IMR-90 (cell line): ENCODE results near the gene GPR157. TPM values are rescaled to one million over a fixed set of nuclear protein-coding genes. Genes with fewer than 3 reads are reported as not detected.

ENCODE experiments used
- ATAC-seq: fragments of 200-7000 bp; cut with Tn5 transposase; 2 replicates; pipeline ENCODE4 v1.9.1; 2020; ENCODE audit warnings: low read depth, mild to moderate bottlenecking, moderate library complexity
- BruUV-seq: library from RNA; stranded (reverse); fragments of 400-500 nt; replicated peaks from 2 replicates; lab custom pipeline; 2021; lab: Mats Ljungman, UMichigan
- CTCF ChIA-PET: fragments of 300-600 bp; formaldehyde crosslinking; extraction: SDS; loops from one replicate; lab custom pipeline; 2021; ENCODE audit warnings: antibody characterized with exemption; lab: Yijun Ruan, JAX
- POLR2A ChIA-PET: fragments of 300-600 bp; sonication (Branson Sonifier 250); formaldehyde crosslinking; loops from one replicate; lab custom pipeline; 2022; ENCODE audit warnings: antibody characterized with exemption; ENCODE audit not compliant: unreplicated experiment; lab: Charles Lee
- DNase-seq: peaks from one replicate; pipeline ENCODE4 v3.0.0; 2013
- H2AFZ ChIP-seq: replicated peaks from 2 replicates; pipeline ENCODE3; 2013; ENCODE audit warnings: low read length, mild to moderate bottlenecking; ENCODE audit not compliant: poor library complexity
- H2AK5ac ChIP-seq: 2 replicates; pipeline ENCODE4 v1.6.1; 2013; ENCODE audit warnings: low read depth, low read length, inconsistent platforms
- H2AK9ac ChIP-seq: replicated peaks from 2 replicates; pipeline ENCODE3; 2013; ENCODE audit warnings: mild to moderate bottlenecking, low read depth, low read length, moderate library complexity; ENCODE audit not compliant: poor library complexity
- H2BK120ac ChIP-seq: 2 replicates; pipeline ENCODE4 v1.6.1; 2013; ENCODE audit warnings: low read depth, low read length, inconsistent platforms
- H2BK15ac ChIP-seq: 3 replicates; pipeline ENCODE4 v1.6.1; 2013; ENCODE audit warnings: low read depth, low read length, inconsistent platforms
- H2BK20ac ChIP-seq: 2 replicates; pipeline ENCODE4 v1.6.1; 2013; ENCODE audit warnings: low read depth, mild to moderate bottlenecking, inconsistent platforms, low read length, moderate library complexity
- H2BK5ac ChIP-seq: 2 replicates; pipeline ENCODE4 v1.6.1; 2013; ENCODE audit warnings: mild to moderate bottlenecking, low read depth, low read length, inconsistent platforms; ENCODE audit not compliant: poor library complexity, severe bottlenecking
- H3K14ac ChIP-seq: replicated peaks from 2 replicates; pipeline ENCODE4 v1.6.1; 2013; ENCODE audit warnings: low read depth, low read length, inconsistent platforms
- H3K18ac ChIP-seq: 2 replicates; pipeline ENCODE4 v1.6.1; 2013; ENCODE audit warnings: low read depth, low read length, control low read depth
- H3K23ac ChIP-seq: 2 replicates; pipeline ENCODE4 v1.6.1; 2013; ENCODE audit warnings: low read depth, low read length, inconsistent platforms
- H3K27ac ChIP-seq: 2 replicates; pipeline ENCODE4 v1.5.1; 2013; ENCODE audit warnings: mild to moderate bottlenecking, control low read depth, low read length; ENCODE audit not compliant: insufficient read depth
- H3K27me3 ChIP-seq: 2 replicates; pipeline ENCODE4 v1.6.1; 2013; ENCODE audit warnings: low read length; ENCODE audit not compliant: control insufficient read depth, insufficient read depth
- H3K36me3 ChIP-seq: 2 replicates; pipeline ENCODE4 v1.6.1; 2013; ENCODE audit warnings: low read length, mixed read lengths; ENCODE audit not compliant: control insufficient read depth, insufficient read depth
- H3K4ac ChIP-seq: 2 replicates; pipeline ENCODE4 v1.6.1; 2013; ENCODE audit warnings: low read depth, low read length, inconsistent platforms
- H3K4me1 ChIP-seq: 2 replicates; pipeline ENCODE4 v1.6.1; 2013; ENCODE audit warnings: low read length, mixed read lengths; ENCODE audit not compliant: control insufficient read depth, insufficient read depth
- H3K4me2 ChIP-seq: 2 replicates; pipeline ENCODE4 v1.6.1; 2013; ENCODE audit warnings: low read depth, mild to moderate bottlenecking, control low read depth, low read length, moderate library complexity
- H3K4me3 ChIP-seq: 2 replicates; pipeline ENCODE4 v1.5.1; 2013; ENCODE audit warnings: low read depth, mild to moderate bottlenecking, control low read depth, low read length, moderate library complexity; ENCODE audit not compliant: insufficient read depth
- H3K56ac ChIP-seq: 2 replicates; pipeline ENCODE4 v1.6.1; 2013; ENCODE audit warnings: low read length, inconsistent platforms; ENCODE audit not compliant: insufficient read depth; ENCODE audit errors: extremely low read depth
- H3K79me1 ChIP-seq, 2 experiments: 2 replicates each; pipeline ENCODE4 v1.6.1; 2013; ENCODE audit warnings: low read length in 2 of 2, inconsistent platforms in 1 of 2, low read depth in 1 of 2
- H3K9ac ChIP-seq: 2 replicates; pipeline ENCODE4 v1.6.1; 2013; ENCODE audit warnings: low read depth, low read length, control low read depth
- H3K9me1 ChIP-seq: 2 replicates; pipeline ENCODE4 v1.6.1; 2013; ENCODE audit warnings: low read length, inconsistent platforms; ENCODE audit not compliant: insufficient read depth
- H3K9me3 ChIP-seq: 2 replicates; pipeline ENCODE4 v1.6.1; 2013; ENCODE audit warnings: low read length; ENCODE audit not compliant: control insufficient read depth, insufficient read depth
- H4K20me1 ChIP-seq: 2 replicates; pipeline ENCODE4 v1.6.1; 2013; ENCODE audit warnings: low read length, inconsistent platforms; ENCODE audit not compliant: insufficient read depth
- H4K5ac ChIP-seq: 2 replicates; pipeline ENCODE4 v1.6.1; 2013; ENCODE audit warnings: mild to moderate bottlenecking, low read depth, low read length, control low read depth
- H4K8ac ChIP-seq, 2 experiments: 2 replicates each; pipeline ENCODE4 v1.6.1; 2013; ENCODE audit warnings: low read depth in 2 of 2, low read length in 2 of 2, control low read depth in 1 of 2, inconsistent platforms in 1 of 2
- H4K91ac ChIP-seq: 2 replicates; pipeline ENCODE4 v1.6.1; 2013; ENCODE audit warnings: low read depth, low read length, inconsistent platforms; ENCODE audit not compliant: insufficient read depth
- MXI1 ChIP-seq: IDR thresholded peaks from 2 replicates; pipeline ENCODE4 v1.6.1; 2012; ENCODE audit warnings: low read depth, mild to moderate bottlenecking, low read length, moderate library complexity, borderline replicate concordance
- NFE2L2 ChIP-seq: fragments of 150-350 bp; IDR thresholded peaks from 2 replicates; pipeline ENCODE4 v1.6.1; 2016; ENCODE audit warnings: low read depth, mild to moderate bottlenecking, low read length
- WGBS, 2 experiments: methylation state at CpG; one replicate each; pipeline versions ENCODE4 v1.1.5 to v1.1.7; 2013; ENCODE audit warnings: missing lambda C conversion rate in 2 of 2; ENCODE audit not compliant: insufficient read length in 1 of 2; ENCODE audit errors: extremely low coverage in 2 of 2; 5-methylcytosine and 5-hydroxymethylcytosine counted together
- dilution Hi-C: fragments of 300-500 bp; cut with HindIII; formaldehyde crosslinking; loops from one replicate; pipeline ENCODE4 v1.14.3; 2018; ENCODE audit warnings: low sequenced_read_pairs; ENCODE audit not compliant: unreplicated experiment
- in situ Hi-C: fragments of 300-500 bp; cut with MboI; formaldehyde crosslinking; loops from 3 replicates; pipeline ENCODE4 v1.14.3; 2019; ENCODE audit warnings: low sequenced_read_pairs, inconsistent platforms, mixed read lengths
- intact Hi-C: fragments of 100-400 bp; cut with micrococcal nuclease; formaldehyde crosslinking; loops from 2 replicates; pipeline ENCODE4 v1.10.0; 2022
- polyA plus RNA-seq, 3 experiments: library from polyadenylated mRNA; depleted of rRNA; stranded (reverse); fragments of >200 nt; gene quantifications; 2 replicates each; pipeline ENCODE4 v1.2.3, GENCODE V29; 2012; ENCODE audit warnings: low replicate concordance in 1 of 3
- total RNA-seq: library from RNA; depleted of rRNA; stranded (reverse); fragments of >200 nt; gene quantifications from 2 replicates; pipeline ENCODE4 v1.2.3, GENCODE V29; 2012
- TF ChIP-seq, protein P1 (sequence below): conservative IDR thresholded peaks from 2 replicates; pipeline ENCODE4 v1.5.1; 2012; ENCODE audit warnings: mild to moderate bottlenecking, low read depth, low read length, improper control_type of control experiment

Gene GPR157
- total and polyA plus RNA-seq, 2 of the 4 experiments (the other 2 are of a cell fraction) = 1.8 to 2.7 TPM

DNA sequence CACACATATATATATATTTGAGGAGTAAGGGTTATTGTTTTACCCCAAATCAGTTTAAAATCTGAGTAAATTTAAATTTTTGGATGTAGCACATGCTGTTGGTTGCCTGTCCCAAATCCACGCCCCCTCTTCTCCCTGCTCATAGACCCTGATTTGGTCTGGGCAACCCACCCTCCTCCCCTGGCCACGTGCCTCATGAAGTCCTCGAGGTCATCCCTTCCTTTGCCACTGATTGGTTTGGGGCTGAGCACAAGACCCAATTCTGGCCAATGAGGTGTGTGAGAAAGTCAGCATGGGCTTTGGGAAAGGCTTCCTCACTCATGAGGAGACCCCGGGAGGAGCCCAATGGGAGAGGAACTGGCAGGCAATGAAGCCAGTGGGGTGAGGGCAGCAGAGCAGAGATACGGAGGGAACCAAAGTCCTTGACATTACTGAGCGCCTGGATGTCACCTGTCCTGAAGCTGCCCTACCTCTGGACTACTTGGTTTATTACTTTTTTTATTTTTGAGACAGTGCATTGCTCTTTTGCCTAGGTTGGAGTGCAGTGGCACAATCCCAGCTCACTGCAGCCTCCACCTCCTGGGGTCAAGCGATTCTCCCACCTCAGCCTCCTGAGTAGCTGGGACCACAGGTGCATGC, 31.3 kb upstream of the GPR157 start:
- TF ChIP-seq MXI1 (no peak), NFE2L2 (no peak)
- TF ChIP-seq, protein P1, sequence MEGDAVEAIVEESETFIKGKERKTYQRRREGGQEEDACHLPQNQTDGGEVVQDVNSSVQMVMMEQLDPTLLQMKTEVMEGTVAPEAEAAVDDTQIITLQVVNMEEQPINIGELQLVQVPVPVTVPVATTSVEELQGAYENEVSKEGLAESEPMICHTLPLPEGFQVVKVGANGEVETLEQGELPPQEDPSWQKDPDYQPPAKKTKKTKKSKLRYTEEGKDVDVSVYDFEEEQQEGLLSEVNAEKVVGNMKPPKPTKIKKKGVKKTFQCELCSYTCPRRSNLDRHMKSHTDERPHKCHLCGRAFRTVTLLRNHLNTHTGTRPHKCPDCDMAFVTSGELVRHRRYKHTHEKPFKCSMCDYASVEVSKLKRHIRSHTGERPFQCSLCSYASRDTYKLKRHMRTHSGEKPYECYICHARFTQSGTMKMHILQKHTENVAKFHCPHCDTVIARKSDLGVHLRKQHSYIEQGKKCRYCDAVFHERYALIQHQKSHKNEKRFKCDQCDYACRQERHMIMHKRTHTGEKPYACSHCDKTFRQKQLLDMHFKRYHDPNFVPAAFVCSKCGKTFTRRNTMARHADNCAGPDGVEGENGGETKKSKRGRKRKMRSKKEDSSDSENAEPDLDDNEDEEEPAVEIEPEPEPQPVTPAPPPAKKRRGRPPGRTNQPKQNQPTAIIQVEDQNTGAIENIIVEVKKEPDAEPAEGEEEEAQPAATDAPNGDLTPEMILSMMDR = no peak
- no peak for ATAC-seq
- dilution Hi-C loops (no loop called here), in situ Hi-C loops (no loop called here), intact Hi-C loops (no loop called here)
- Histone ChIP-seq H2AK9ac (no peak overlapping the region), H3K4me3 (no peak overlapping the region), H3K4ac (no peak overlapping the region), H4K20me1 (peaks cover 88% of the 10 kb centered on the region), H3K4me2 (no peak overlapping the region), H3K56ac (no peak overlapping the region), H3K27me3 (no peaks in the 10 kb centered on the region), H4K8ac (no peak overlapping the region), H3K9ac (no peak overlapping the region), H3K9me1 (peaks cover 34% of the 10 kb centered on the region), H3K4me1 (peaks cover 25% of the 10 kb centered on the region), H2BK5ac (no peak overlapping the region), H3K27ac (no peak overlapping the region), H3K9me3 (no peaks in the 10 kb centered on the region), H2BK120ac (no peak overlapping the region), H2AFZ (peak overlapping the region; percentile 32), H3K14ac (no peak overlapping the region), H2BK20ac (no peak overlapping the region), H2AK5ac (0 out of 2 replicates have a peak overlapping the region, but pooled peaks have one; percentile 13), H3K18ac (no peak overlapping the region), H4K91ac (no peak overlapping the region), H3K79me1 (peaks cover 21 to 91% of the 10 kb centered on the region in 2 experiments), H4K5ac (no peak overlapping the region), H3K23ac (no peak overlapping the region), H2BK15ac (no peak overlapping the region), H3K36me3 (peaks cover 14% of the 10 kb centered on the region; the same call in 1 of the 2 replicates)
- no TSS peak for BruUV-seq
- WGBS, 2 experiments = 100% methylated on average over 1 of the region's 7 CpGs; no CpG with 5 or more reads in 1 of the 2 experiments
- ChIA-PET POLR2A (no interaction called here), CTCF (no interaction called here)
- DNase-seq = no peak
